DOHH2 (cell line): ENCODE measurements around the gene GAS2L2.

Experiments used
- EZH2phosphoT487 ChIP-seq: fragments of 200-600 bp; sonication (generic); IDR thresholded peaks from 2 replicates; pipeline ENCODE4 v1.6.1; 2017; ENCODE audit warnings: borderline replicate concordance, mild to moderate bottlenecking, antibody characterized with exemption, low read length, moderate library complexity, mixed read lengths
- TF ChIP-seq, protein P1 (sequence below): fragments of 200-600 bp; sonication (generic); IDR thresholded peaks from one replicate; pipeline ENCODE4 v1.5.1; 2014; ENCODE audit warnings: antibody characterized with exemption, mild to moderate bottlenecking, low read depth, low read length; ENCODE audit not compliant: poor library complexity, severe bottlenecking

- TF ChIP-seq, protein P1, sequence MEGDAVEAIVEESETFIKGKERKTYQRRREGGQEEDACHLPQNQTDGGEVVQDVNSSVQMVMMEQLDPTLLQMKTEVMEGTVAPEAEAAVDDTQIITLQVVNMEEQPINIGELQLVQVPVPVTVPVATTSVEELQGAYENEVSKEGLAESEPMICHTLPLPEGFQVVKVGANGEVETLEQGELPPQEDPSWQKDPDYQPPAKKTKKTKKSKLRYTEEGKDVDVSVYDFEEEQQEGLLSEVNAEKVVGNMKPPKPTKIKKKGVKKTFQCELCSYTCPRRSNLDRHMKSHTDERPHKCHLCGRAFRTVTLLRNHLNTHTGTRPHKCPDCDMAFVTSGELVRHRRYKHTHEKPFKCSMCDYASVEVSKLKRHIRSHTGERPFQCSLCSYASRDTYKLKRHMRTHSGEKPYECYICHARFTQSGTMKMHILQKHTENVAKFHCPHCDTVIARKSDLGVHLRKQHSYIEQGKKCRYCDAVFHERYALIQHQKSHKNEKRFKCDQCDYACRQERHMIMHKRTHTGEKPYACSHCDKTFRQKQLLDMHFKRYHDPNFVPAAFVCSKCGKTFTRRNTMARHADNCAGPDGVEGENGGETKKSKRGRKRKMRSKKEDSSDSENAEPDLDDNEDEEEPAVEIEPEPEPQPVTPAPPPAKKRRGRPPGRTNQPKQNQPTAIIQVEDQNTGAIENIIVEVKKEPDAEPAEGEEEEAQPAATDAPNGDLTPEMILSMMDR, result no peak
- no peak for TF ChIP-seq EZH2phosphoT487
These were observed 19.7 kb downstream of the GAS2L2 start for GRCh38 chr17:35733366-35733765.
